Ishikawa (cell line): ENCODE data around the gene CTSD.

Experiments
- CEBPB ChIP-seq: IDR thresholded peaks from 2 replicates; pipeline ENCODE4 v1.6.1; 2012
- CREB1 ChIP-seq: IDR thresholded peaks from 2 replicates; pipeline ENCODE4 v1.6.1; 2012; ENCODE audit warnings: low read depth
- EGR1 ChIP-seq: IDR thresholded peaks from 2 replicates; pipeline ENCODE4 v1.6.1; 2012
- EP300 ChIP-seq: IDR thresholded peaks from 2 replicates; pipeline ENCODE4 v1.6.1; 2012; ENCODE audit warnings: borderline replicate concordance
- FOXM1 ChIP-seq: IDR thresholded peaks from 2 replicates; pipeline ENCODE4 v1.6.1; 2012; ENCODE audit warnings: low read depth, borderline replicate concordance
- MAX ChIP-seq: IDR thresholded peaks from 2 replicates; pipeline ENCODE4 v1.6.1; 2012
- NFIC ChIP-seq: IDR thresholded peaks from 2 replicates; pipeline ENCODE4 v1.6.1; 2012
- RAD21 ChIP-seq: IDR thresholded peaks from 2 replicates; pipeline ENCODE4 v1.6.1; 2012; ENCODE audit warnings: low read depth
- REST ChIP-seq: IDR thresholded peaks from 2 replicates; pipeline ENCODE4 v1.6.1; 2012; ENCODE audit warnings: low read depth, mild to moderate bottlenecking
- TAF1 ChIP-seq: IDR thresholded peaks from 2 replicates; pipeline ENCODE4 v1.6.1; 2012; ENCODE audit warnings: low read depth, mild to moderate bottlenecking
- TCF12 ChIP-seq: IDR thresholded peaks from 2 replicates; pipeline ENCODE4 v1.6.1; 2012; ENCODE audit warnings: low read depth
- TEAD4 ChIP-seq: IDR thresholded peaks from 2 replicates; pipeline ENCODE4 v1.6.1; 2012
- YY1 ChIP-seq: IDR thresholded peaks from 2 replicates; pipeline ENCODE4 v1.6.1; 2012; ENCODE audit warnings: low read depth
- ZBTB7A ChIP-seq: IDR thresholded peaks from 2 replicates; pipeline ENCODE4 v1.6.1; 2012; ENCODE audit warnings: low read depth
- TF ChIP-seq, protein P1 (sequence below): IDR thresholded peaks from 2 replicates; pipeline ENCODE4 v1.6.1; 2012

The CTSD gene

GRCh38 chr11:1728931-1729691, 34.6 kb downstream of the CTSD start:
- TF ChIP-seq NFIC (no peak), REST (no peak), MAX (no peak), RAD21 (no peak), TAF1 (no peak), TCF12 (no peak), TEAD4 (no peak), YY1 (no peak), FOXM1 (no peak), EP300 (no peak), CEBPB (no peak), ZBTB7A (no peak), CREB1 (no peak), EGR1 (no peak)
- TF ChIP-seq, protein P1, sequence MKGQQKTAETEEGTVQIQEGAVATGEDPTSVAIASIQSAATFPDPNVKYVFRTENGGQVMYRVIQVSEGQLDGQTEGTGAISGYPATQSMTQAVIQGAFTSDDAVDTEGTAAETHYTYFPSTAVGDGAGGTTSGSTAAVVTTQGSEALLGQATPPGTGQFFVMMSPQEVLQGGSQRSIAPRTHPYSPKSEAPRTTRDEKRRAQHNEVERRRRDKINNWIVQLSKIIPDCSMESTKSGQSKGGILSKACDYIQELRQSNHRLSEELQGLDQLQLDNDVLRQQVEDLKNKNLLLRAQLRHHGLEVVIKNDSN: no peak

DNA sequence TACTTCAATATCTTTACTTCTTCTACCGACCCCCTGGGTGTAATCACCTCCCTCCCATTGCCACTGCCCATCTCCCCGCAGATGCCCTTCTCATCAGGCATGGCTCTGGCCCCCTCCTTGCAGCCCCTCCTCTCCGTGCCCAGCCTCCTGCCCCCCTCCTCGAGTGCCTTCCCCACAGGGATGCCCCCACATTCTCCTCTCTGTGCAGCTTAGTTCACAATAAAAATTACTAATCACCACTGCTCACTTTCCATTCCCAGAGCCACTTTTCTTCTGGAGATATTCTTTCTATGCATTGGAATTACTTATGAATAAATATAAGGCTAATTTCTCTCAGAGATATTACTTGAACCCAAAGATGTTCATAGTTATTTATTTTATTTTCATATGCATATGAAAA, 35.4 kb downstream of the CTSD start:
- TF ChIP-seq NFIC: no peak
- no peak for TF ChIP-seq TAF1
- TF ChIP-seq CEBPB: no peak
- no peak for TF ChIP-seq RAD21
- no peak for TF ChIP-seq YY1
- no peak for TF ChIP-seq FOXM1
- TF ChIP-seq REST: no peak

DNA sequence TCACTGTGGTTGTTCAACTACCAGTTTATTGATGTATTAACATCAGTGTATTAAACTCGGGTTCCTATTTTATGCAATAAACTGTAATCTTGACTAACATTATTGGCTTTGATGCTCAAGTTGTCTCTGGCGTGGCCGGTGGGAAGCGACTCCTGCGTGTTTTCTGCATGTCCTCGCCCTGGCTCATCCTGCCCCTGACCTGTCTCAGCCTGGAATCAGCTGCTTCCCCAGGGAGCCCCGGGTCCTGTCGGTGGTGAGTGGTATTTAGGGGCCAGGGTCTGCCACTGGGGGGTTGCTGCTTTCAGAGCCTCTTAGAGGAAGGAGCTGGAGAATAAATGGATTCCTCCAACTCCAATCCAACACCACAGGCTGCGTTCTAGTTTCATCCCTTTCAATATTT, 35.9 kb downstream of the CTSD start:
- TF ChIP-seq NFIC (no peak), REST (no peak), MAX (no peak), CEBPB (no peak), EGR1 (no peak), RAD21 (no peak), FOXM1 (no peak), ZBTB7A (no peak), TEAD4 (no peak), TAF1 (no peak)

DNA sequence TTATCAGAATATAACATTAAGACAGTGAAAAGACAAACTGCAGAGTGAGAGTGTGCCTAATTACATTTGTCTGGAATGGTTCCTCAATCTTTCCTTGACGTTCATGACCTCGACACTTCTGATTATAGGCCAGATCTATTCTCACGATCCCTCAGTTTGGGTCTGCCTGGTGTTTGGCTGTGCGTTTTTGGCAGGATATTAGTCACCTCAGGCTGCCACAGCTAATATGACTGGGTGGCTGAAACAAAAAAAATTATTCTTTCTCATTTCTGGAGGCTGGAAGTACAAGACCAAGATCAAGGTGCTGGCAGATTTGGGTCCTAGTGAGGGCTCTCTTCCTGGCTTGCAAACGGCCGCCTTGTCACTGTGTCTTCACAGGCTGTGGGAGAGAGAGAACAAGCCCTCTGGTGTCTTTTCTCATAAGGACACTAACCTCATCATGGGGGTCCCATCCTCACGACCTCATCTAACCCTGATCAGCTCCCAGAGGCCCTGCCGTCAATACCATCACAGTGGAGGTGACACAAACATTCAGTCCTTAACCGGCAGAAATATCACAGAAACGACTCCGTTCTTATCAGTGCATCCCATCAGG, 36.5 kb downstream of the CTSD start:
- TF ChIP-seq CEBPB (no peak), ZBTB7A (no peak), CREB1 (no peak), REST (no peak), NFIC (no peak), TAF1 (no peak), EP300 (no peak), TEAD4 (no peak), RAD21 (no peak), FOXM1 (no peak), MAX (no peak), TCF12 (no peak), EGR1 (no peak)
- TF ChIP-seq, protein P1: no peak
